ENCODE data around the gene WSB1.

WSB1 gene

DNA sequence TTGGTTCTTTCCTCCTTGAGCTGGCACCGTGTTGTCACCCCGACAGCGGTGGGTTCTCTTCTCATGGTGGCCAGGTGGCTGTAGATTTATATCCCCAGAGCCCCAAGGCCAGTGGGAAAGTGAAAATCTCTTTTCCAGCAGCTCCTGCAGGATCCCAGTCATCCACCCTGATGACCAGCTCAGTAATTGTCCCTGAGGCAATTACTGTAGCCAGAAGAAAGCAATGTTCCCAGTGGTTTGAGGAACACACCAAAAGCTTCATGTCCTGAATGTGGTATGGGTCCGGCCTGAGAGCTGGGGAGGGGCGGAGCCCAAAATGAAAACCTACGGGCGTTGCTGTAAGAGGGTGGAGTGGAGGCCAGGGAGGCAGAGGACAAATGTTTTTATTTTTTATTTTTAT, 69.0 kb downstream of the WSB1 start:
- no peak for DNase-seq

DNA sequence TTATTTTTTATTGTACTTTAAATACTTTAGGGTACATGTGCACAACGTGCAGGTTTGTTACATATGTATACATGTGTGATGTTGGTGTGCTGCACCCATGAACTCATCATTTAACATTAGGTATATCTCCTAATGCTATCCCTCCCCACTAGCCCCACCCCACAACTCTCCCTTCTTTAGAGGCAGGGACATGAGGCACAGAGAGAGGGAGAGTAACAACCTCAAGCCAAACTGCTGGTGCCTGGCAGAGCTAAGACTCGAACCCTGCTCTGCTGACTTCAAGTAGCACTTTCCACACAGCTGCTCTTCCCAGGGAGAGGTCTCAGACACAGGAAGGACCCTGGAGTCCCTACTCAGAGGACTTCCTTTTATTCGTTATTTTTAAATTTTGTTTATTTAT, 69.4 kb downstream of the WSB1 start:
- DNase-seq = no peak
